Upper lobe of right lung (tissue), 1 donor: ENCODE results near the gene GUCA2A. TPM values are rescaled to one million over a fixed set of nuclear protein-coding genes. Genes with fewer than 3 reads are reported as not detected.

Source experiments
- ATAC-seq: fragments of 200-7000 bp; cut with Tn5 transposase; one replicate; pipeline ENCODE4 v1.9.1; 2020; ENCODE audit warnings: mild to moderate bottlenecking, moderate library complexity
- DNase-seq: peaks from one replicate; pipeline ENCODE4 v3.0.0-alpha.2; 2020
- H3K27ac ChIP-seq: fragments of 200-600 bp; one replicate; pipeline ENCODE4 v1.8.0; 2022
- H3K27me3 ChIP-seq: fragments of 200-600 bp; one replicate; pipeline ENCODE4 v1.8.0; 2022; ENCODE audit warnings: mild to moderate bottlenecking
- H3K36me3 ChIP-seq: fragments of 200-600 bp; one replicate; pipeline ENCODE4 v1.8.0; 2022
- H3K4me1 ChIP-seq: fragments of 200-600 bp; one replicate; pipeline ENCODE4 v1.8.0; 2022
- H3K4me3 ChIP-seq: fragments of 200-600 bp; one replicate; pipeline ENCODE4 v1.8.0; 2022; ENCODE audit warnings: mild to moderate bottlenecking
- H3K9me3 ChIP-seq: fragments of 200-600 bp; one replicate; pipeline ENCODE4 v1.8.0; 2022
- intact Hi-C: fragments of 100-400 bp; cut with DNase I; formaldehyde crosslinking; loops from one replicate; pipeline ENCODE4 v1.11.0; 2022
- total RNA-seq: library from RNA; stranded (reverse); fragmentation: NEBNext Ultra II Directional; extraction: Animal tissue kit (Norgen Biotek cat#: 25700); gene quantifications from one replicate; pipeline ENCODE4 v1.2.1, GENCODE V29; 2021
- TF ChIP-seq, protein P1 (sequence below): fragments of 200-600 bp; IDR thresholded peaks from one replicate; pipeline ENCODE4 v1.8.0; 2022; ENCODE audit warnings: antibody characterized with exemption
- donor health status: DM: no; HTN: yes; CAD: no; lungs with severe emphysema.

The GUCA2A gene
- total RNA-seq, 1 donor from 2014 or later: not detected

DNA sequence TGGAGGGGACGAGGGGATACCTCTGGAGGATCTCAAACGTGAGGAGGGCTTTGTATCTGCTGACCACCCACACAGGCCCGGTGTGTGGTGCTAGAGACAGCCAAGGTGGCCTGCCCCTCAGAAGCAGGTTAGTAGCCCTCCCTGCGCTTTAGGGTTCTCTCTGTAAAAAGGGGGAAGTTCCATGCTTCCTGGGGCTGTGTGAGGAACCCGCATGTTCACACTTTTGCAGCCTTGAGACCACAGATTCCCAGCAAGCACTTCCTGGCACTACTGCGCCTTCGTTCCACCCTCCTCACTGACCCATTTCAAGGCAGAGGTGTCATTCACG lies 19.2 kb downstream of the GUCA2A start:
- H3K36me3 ChIP-seq: no peaks in the 10 kb centered on the region
- no peak for ATAC-seq
- H3K27ac ChIP-seq: no peak overlapping the region
- intact Hi-C loops: no loop called here
- TF ChIP-seq, protein P1, sequence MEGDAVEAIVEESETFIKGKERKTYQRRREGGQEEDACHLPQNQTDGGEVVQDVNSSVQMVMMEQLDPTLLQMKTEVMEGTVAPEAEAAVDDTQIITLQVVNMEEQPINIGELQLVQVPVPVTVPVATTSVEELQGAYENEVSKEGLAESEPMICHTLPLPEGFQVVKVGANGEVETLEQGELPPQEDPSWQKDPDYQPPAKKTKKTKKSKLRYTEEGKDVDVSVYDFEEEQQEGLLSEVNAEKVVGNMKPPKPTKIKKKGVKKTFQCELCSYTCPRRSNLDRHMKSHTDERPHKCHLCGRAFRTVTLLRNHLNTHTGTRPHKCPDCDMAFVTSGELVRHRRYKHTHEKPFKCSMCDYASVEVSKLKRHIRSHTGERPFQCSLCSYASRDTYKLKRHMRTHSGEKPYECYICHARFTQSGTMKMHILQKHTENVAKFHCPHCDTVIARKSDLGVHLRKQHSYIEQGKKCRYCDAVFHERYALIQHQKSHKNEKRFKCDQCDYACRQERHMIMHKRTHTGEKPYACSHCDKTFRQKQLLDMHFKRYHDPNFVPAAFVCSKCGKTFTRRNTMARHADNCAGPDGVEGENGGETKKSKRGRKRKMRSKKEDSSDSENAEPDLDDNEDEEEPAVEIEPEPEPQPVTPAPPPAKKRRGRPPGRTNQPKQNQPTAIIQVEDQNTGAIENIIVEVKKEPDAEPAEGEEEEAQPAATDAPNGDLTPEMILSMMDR: no peak
- peaks cover 3% of the 10 kb centered on the region for H3K4me1 ChIP-seq
- no peak overlapping the region for H3K4me3 ChIP-seq
- no peaks in the 10 kb centered on the region for H3K9me3 ChIP-seq
- H3K27me3 ChIP-seq: peaks cover 9% of the 10 kb centered on the region
- no peak for DNase-seq

DNA sequence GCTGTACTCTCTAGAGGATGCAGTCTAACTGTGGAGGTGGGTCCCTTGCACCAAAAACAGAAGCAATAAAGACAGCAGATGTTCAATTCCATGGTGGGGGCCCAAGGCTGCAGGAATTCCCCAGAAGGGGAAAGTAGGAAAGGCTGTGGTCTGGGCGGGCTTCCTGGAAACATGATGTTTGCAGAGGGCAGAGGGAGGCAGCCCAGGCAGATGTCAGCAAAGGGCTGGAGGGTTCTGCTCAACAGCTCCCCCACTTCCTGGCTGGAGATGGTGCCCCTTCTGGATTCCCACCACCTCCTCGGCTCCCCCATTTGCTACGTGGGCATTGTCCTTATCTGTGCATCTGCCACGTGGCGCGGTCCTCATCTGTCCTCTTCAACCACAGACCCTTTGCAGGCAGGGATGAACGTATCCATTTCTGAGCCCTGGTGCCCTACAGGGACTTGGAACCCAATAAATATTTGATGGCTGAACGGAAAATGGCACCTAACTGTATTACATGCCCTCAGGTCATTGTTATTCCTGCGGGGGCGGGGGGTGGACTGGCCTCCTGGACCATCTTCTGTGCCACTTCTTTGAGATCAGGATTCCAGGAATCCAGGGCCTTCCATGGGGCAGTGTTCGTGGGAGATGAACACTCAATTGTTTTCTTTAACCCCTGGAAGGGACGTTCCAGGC lies 19.7 kb downstream of the GUCA2A start:
- H3K4me1 ChIP-seq: peaks cover 3% of the 10 kb centered on the region
- intact Hi-C loops: no loop called here
- no peaks in the 10 kb centered on the region for H3K9me3 ChIP-seq
- H3K4me3 ChIP-seq: no peak overlapping the region
- ATAC-seq: no peak
- no peak overlapping the region for H3K27ac ChIP-seq
- TF ChIP-seq, protein P1: no peak
- no peaks in the 10 kb centered on the region for H3K36me3 ChIP-seq
- H3K27me3 ChIP-seq: peaks cover 13% of the 10 kb centered on the region
- peak; percentile 42 for DNase-seq

DNA sequence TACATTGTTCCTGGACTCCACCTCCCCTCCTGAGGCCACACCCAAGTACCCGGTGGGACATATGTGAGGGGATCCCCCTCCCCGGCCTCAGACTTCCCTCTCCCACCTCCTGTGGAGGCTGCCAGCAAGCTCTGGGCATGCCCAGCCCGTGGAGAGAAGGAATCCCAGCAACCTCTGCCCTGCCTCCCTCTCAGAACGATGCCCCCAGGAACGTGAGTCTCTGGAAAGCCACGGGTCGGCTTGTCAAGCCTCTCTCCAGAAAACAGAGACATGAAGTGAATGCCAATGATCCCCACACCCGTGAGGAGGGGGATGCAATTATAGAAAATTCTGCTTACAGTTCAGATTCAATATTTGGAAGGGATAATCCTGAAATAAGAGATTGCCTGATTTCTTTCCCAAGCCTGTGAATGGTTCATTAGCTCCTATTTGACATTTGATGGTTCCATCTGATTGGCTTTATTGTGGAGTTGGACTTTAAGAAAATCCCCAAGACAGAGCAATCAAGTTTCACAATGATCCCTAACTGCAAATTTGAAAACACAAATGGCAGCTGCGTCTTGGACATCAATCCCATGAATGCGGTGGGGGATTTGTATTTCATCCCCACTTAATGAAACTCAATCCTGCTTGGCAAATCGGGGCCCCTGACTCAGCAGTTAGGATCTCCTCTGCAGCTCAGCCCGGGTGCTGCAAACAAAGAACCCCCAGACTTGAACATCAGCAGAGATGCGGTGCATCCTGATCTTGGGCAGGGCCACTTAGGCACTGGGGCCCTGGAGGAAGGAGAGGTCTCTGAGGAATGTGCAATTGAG lies 20.4 kb downstream of the GUCA2A start:
- no peak for DNase-seq
- H3K27ac ChIP-seq: no peak overlapping the region

DNA sequence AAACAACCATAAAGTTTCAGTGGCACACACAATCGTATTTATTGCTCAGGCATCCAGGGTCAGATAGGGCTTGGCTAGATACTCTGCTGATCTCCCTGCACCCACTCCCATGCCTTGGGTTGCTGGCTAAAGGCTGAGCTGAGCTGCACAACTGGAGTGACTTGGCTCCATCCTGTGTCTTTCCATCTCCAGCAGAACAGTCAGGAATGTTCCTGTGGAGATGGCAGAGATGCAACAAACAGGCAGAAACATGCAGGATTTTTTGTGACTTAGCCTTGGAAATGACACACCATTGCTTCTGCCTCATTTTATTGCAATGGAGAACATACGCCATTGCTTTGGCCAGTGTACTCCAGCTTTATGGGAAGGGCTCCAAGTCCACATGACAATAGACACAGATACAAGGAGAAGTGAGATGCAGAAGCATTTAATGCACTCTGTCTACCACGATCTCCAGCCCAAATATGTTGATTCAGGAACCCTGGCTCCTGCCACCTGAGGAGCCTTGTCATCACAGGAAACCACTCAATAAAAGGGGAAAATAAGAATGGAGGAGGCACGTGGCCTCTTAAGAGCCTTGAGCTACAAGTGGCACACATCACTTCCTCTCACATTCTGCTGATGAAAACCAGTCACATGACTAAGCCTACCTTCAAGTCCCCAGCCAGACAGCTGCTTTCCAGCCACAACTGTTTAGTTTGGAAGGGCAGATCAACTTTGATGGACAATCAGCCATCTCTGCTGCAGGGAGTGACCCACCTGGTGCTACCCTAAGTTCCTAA lies 21.5 kb downstream of the GUCA2A start:
- H3K9me3 ChIP-seq: no peaks in the 10 kb centered on the region
- peaks cover 3% of the 10 kb centered on the region for H3K4me1 ChIP-seq
- no peaks in the 10 kb centered on the region for H3K36me3 ChIP-seq
- intact Hi-C loops: no loop called here
- no peak overlapping the region for H3K4me3 ChIP-seq
- no peak overlapping the region for H3K27ac ChIP-seq
- H3K27me3 ChIP-seq: peaks cover 13% of the 10 kb centered on the region
- no peak for DNase-seq
- peak; percentile 48 for ATAC-seq
- TF ChIP-seq, protein P1: no peak

More for the DNA sequence above, 20.4 kb downstream of the GUCA2A start:
- intact Hi-C loops: no loop called here
- no peak for ATAC-seq
- H3K36me3 ChIP-seq: no peaks in the 10 kb centered on the region
- peaks cover 3% of the 10 kb centered on the region for H3K4me1 ChIP-seq
- peaks cover 13% of the 10 kb centered on the region for H3K27me3 ChIP-seq
- no peak overlapping the region for H3K4me3 ChIP-seq
- TF ChIP-seq, protein P1: no peak
- no peaks in the 10 kb centered on the region for H3K9me3 ChIP-seq

DNA sequence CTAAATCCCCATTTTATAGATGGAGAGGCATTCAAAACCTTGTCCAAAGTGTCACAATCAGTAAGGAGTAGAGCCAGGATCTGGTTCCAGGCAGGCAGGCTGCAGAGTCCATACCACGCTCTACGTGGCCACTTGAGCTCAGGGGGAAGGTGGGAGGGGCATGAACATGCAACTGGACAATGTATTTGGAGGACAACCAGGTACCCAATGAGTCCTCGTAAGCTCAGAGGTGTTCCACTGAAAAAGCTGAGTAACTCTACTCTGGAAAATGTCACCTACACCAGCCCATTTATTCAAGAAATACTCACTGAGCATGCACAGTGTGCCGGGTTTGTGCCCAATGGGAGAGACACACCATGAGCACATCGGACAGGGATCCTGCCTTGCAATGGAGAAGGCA lies 22.6 kb downstream of the GUCA2A start:
- DNase-seq: no peak
- no peaks in the 10 kb centered on the region for H3K9me3 ChIP-seq
- TF ChIP-seq, protein P1: no peak
- ATAC-seq: peak; percentile 11
- H3K4me1 ChIP-seq: peaks cover 3% of the 10 kb centered on the region
- no peak overlapping the region for H3K4me3 ChIP-seq
- peaks cover 13% of the 10 kb centered on the region for H3K27me3 ChIP-seq
- intact Hi-C loops: no loop called here
- no peak overlapping the region for H3K27ac ChIP-seq
- H3K36me3 ChIP-seq: no peaks in the 10 kb centered on the region
